Muscle layer of colon (tissue), 2 donors: ENCODE results near the gene ARRDC5.

Experiments
- H3K27ac ChIP-seq: one replicate; pipeline ENCODE4 v1.7.0; 2013; ENCODE audit warnings: low read depth, mild to moderate bottlenecking, low read length, moderate library complexity
- H3K27me3 ChIP-seq, 2 donors: one replicate each; pipeline ENCODE4 v1.7.0; 2013; ENCODE audit warnings: low read length in 2 of 2, mild to moderate bottlenecking in 2 of 2; ENCODE audit not compliant: insufficient read depth in 2 of 2, control insufficient read depth in 1 of 2
- H3K36me3 ChIP-seq: one replicate; pipeline ENCODE4 v1.7.0; 2013; ENCODE audit warnings: mild to moderate bottlenecking, low read length; ENCODE audit not compliant: insufficient read depth
- H3K4me1 ChIP-seq: one replicate; pipeline ENCODE4 v1.7.0; 2013; ENCODE audit warnings: mild to moderate bottlenecking, low read length; ENCODE audit not compliant: insufficient read depth
- H3K4me3 ChIP-seq, 2 donors: one replicate each; pipeline ENCODE4 v1.7.0; 2013; ENCODE audit warnings: low read length in 2 of 2, low read depth in 1 of 2, mild to moderate bottlenecking in 1 of 2, moderate library complexity in 1 of 2
- H3K9ac ChIP-seq: one replicate; pipeline ENCODE4 v1.7.0; 2013; ENCODE audit warnings: low read length
- H3K9me3 ChIP-seq: one replicate; pipeline ENCODE4 v1.7.0; 2013; ENCODE audit warnings: mild to moderate bottlenecking, low read length
- donor health status: abdominal sarcoma.
- donor health status: Adenocarcinoma of cecum.

ARRDC5 gene

GRCh38 chr19:4923276-4923747 is 20.6 kb upstream of the ARRDC5 start:
- no peak overlapping the region for H3K27ac ChIP-seq
- no peaks in the 10 kb centered on the region for H3K9me3 ChIP-seq
- H3K4me3 ChIP-seq, result no peak overlapping the region
- H3K36me3 ChIP-seq, result no peaks in the 10 kb centered on the region
- no peaks in the 10 kb centered on the region for H3K4me1 ChIP-seq
- H3K9ac ChIP-seq, result no peak overlapping the region
- no peaks in the 10 kb centered on the region for H3K27me3 ChIP-seq

- H3K27me3 ChIP-seq, result no peaks in the 10 kb centered on the region
- no peaks in the 10 kb centered on the region for H3K9me3 ChIP-seq
- H3K27ac ChIP-seq, result no peak overlapping the region
- H3K9ac ChIP-seq, result no peak overlapping the region
- no peak overlapping the region for H3K4me3 ChIP-seq
- no peaks in the 10 kb centered on the region for H3K4me1 ChIP-seq
- no peaks in the 10 kb centered on the region for H3K36me3 ChIP-seq
Observed at GRCh38 chr19:4922530-4923275, 20.0 kb upstream of the ARRDC5 start.

GRCh38 chr19:4916292-4917082 is 13.8 kb upstream of the ARRDC5 start:
- Histone ChIP-seq H3K27me3 (no peaks in the 10 kb centered on the region), H3K9me3 (no peaks in the 10 kb centered on the region), H3K36me3 (no peaks in the 10 kb centered on the region), H3K4me3 (no peak overlapping the region), H3K27ac (no peak overlapping the region), H3K4me1 (peaks cover 3% of the 10 kb centered on the region), H3K9ac (no peak overlapping the region)

- H3K36me3 ChIP-seq, result no peaks in the 10 kb centered on the region
- no peaks in the 10 kb centered on the region for H3K9me3 ChIP-seq
- H3K4me3 ChIP-seq, result no peak overlapping the region
- peaks cover 15% of the 10 kb centered on the region for H3K4me1 ChIP-seq
- H3K27me3 ChIP-seq, result no peaks in the 10 kb centered on the region
- H3K9ac ChIP-seq, result no peak overlapping the region
- H3K27ac ChIP-seq, result no peak overlapping the region
Observed at GRCh38 chr19:4914736-4915501, 12.2 kb upstream of the ARRDC5 start.

- Histone ChIP-seq H3K9ac (no peak overlapping the region), H3K36me3 (no peaks in the 10 kb centered on the region), H3K4me3 (no peak overlapping the region), H3K27ac (no peak overlapping the region), H3K4me1 (peaks cover 15% of the 10 kb centered on the region), H3K27me3 (peaks cover 0 to 4% of the 10 kb centered on the region in 2 donors), H3K9me3 (no peaks in the 10 kb centered on the region)
Observed at GRCh38 chr19:4913996-4914735, 11.5 kb upstream of the ARRDC5 start.

- peaks cover 9 to 13% of the 10 kb centered on the region in 2 donors for H3K27me3 ChIP-seq
- no peak overlapping the region for H3K27ac ChIP-seq
- H3K9ac ChIP-seq, result no peak overlapping the region
- H3K9me3 ChIP-seq, result no peaks in the 10 kb centered on the region
- peaks cover 15% of the 10 kb centered on the region for H3K4me1 ChIP-seq
- peak overlapping the region in 1 of 2 donors; percentile 37 for H3K4me3 ChIP-seq
- no peaks in the 10 kb centered on the region for H3K36me3 ChIP-seq
Observed at GRCh38 chr19:4911786-4912672, 9.3 kb upstream of the ARRDC5 start.

GRCh38 chr19:4911314-4911713 is 8.6 kb upstream of the ARRDC5 start:
- Histone ChIP-seq H3K4me3 (peak overlapping the region in 1 of 2 donors; percentile 37), H3K36me3 (no peaks in the 10 kb centered on the region), H3K27ac (no peak overlapping the region), H3K9ac (no peak overlapping the region), H3K4me1 (peaks cover 15% of the 10 kb centered on the region), H3K9me3 (no peaks in the 10 kb centered on the region), H3K27me3 (peaks cover 9 to 13% of the 10 kb centered on the region in 2 donors)

GRCh38 chr19:4910594-4911281 is 8.0 kb upstream of the ARRDC5 start:
- peaks cover 15% of the 10 kb centered on the region for H3K4me1 ChIP-seq
- H3K36me3 ChIP-seq, result no peaks in the 10 kb centered on the region
- no peaks in the 10 kb centered on the region for H3K9me3 ChIP-seq
- H3K27ac ChIP-seq, result no peak overlapping the region
- peak overlapping the region; percentile 17 to 61 for H3K4me3 ChIP-seq
- H3K27me3 ChIP-seq, result peaks cover 9 to 13% of the 10 kb centered on the region in 2 donors
- H3K9ac ChIP-seq, result no peak overlapping the region

- Histone ChIP-seq H3K27ac (no peak overlapping the region), H3K4me1 (peaks cover 15% of the 10 kb centered on the region)
Observed at GRCh38 chr19:4909897-4910593, 7.3 kb upstream of the ARRDC5 start.

More at GRCh38 chr19:4909897-4910593, 7.3 kb upstream of the ARRDC5 start:
- peaks cover 9 to 13% of the 10 kb centered on the region in 2 donors for H3K27me3 ChIP-seq
- no peaks in the 10 kb centered on the region for H3K36me3 ChIP-seq
- H3K9ac ChIP-seq, result no peak overlapping the region
- H3K9me3 ChIP-seq, result no peaks in the 10 kb centered on the region
- peak overlapping the region; percentile 17 to 61 for H3K4me3 ChIP-seq
